Upper lobe of left lung (tissue), 6 donors: Measurements from ENCODE around the gene RNH1. TPM values are rescaled to one million over a fixed set of nuclear protein-coding genes. Genes with fewer than 3 reads are reported as not detected.

ENCODE experiments used
- ATAC-seq, 2 donors: fragments of 200-7000 bp; cut with Tn5 transposase; one replicate each; pipeline ENCODE4 v1.9.1; 2022; ENCODE audit warnings: mild to moderate bottlenecking in 2 of 2, moderate library complexity in 2 of 2; ENCODE audit not compliant: low FRiP score in 2 of 2
- DNase-seq, 2 donors: peaks; one replicate each; pipeline ENCODE4 v3.0.0-alpha.2; 2019 to 2020
- H3K27ac ChIP-seq, 4 donors: fragments of 200-600 bp; sonication (generic); one replicate each; pipeline ENCODE4 v1.5.1; 2016 to 2019
- H3K27me3 ChIP-seq, 4 donors: fragments of 200-600 bp; sonication (generic); one replicate each; pipeline ENCODE4 v1.5.1; 2017 to 2019
- H3K36me3 ChIP-seq, 4 donors: fragments of 200-600 bp; sonication (generic); one replicate each; pipeline ENCODE4 v1.5.1; 2016 to 2019
- H3K4me1 ChIP-seq, 4 donors: fragments of 200-600 bp; sonication (generic); one replicate each; pipeline ENCODE4 v1.5.1; 2018 to 2019
- H3K4me3 ChIP-seq, 4 donors: fragments of 200-600 bp; sonication (generic); one replicate each; pipeline ENCODE4 v1.5.1; 2017 to 2019; ENCODE audit warnings: mild to moderate bottlenecking in 2 of 4, moderate library complexity in 1 of 4
- H3K9me3 ChIP-seq, 4 donors: fragments of 200-600 bp; sonication (generic); one replicate each; pipeline ENCODE4 v1.5.1; 2018 to 2019
- EP300 ChIP-seq, 4 donors: sonication (generic); formaldehyde crosslinking; IDR thresholded peaks; one replicate each; pipeline ENCODE4 v1.5.1; 2017; ENCODE audit warnings: antibody characterized with exemption in 4 of 4, control low read depth in 2 of 4
- POLR2A ChIP-seq, 4 donors: fragments of 450-650 bp; IDR thresholded peaks; one replicate each; pipeline ENCODE4 v1.5.1; 2016 to 2017; ENCODE audit warnings: antibody characterized with exemption in 4 of 4, mild to moderate bottlenecking in 2 of 4
- POLR2AphosphoS5 ChIP-seq, 2 donors: sonication (generic); formaldehyde crosslinking; IDR thresholded peaks; one replicate each; pipeline ENCODE4 v1.5.1; 2017; ENCODE audit warnings: antibody characterized with exemption in 2 of 2
- WGBS, 2 donors: methylation state at CpG; one replicate each; pipeline ENCODE4 v1.1.5; 2017 to 2018; 5-methylcytosine and 5-hydroxymethylcytosine counted together
- total RNA-seq, 6 donors: library from RNA; depleted of rRNA in 4 of 6; stranded (reverse); fragments of >200 nt in 4 of 6; gene quantifications; one replicate each; pipeline versions ENCODE4 v1.1.0 to v1.2.1, GENCODE V29; 2016 to 2021
- TF ChIP-seq, protein P1 (sequence below), 6 experiments: fragments of 450-650 bp in 4 of 6; fragments of 200-600 bp in 2 of 6; sonication (generic) in 2 of 6; IDR thresholded peaks; one replicate each; pipeline ENCODE4 v1.5.1; 2016 to 2019; ENCODE audit warnings: antibody characterized with exemption in 6 of 6
- donor health status: DM: no; HTN: no; CAD: no; lungs with moderate emphysema.
- donor health status: DM: no; HTN: yes; CAD: no; lungs with severe emphysema.

Gene RNH1
- total RNA-seq, 6 donors from 2014 or later, result 236 to 374 (median 339) TPM

DNA sequence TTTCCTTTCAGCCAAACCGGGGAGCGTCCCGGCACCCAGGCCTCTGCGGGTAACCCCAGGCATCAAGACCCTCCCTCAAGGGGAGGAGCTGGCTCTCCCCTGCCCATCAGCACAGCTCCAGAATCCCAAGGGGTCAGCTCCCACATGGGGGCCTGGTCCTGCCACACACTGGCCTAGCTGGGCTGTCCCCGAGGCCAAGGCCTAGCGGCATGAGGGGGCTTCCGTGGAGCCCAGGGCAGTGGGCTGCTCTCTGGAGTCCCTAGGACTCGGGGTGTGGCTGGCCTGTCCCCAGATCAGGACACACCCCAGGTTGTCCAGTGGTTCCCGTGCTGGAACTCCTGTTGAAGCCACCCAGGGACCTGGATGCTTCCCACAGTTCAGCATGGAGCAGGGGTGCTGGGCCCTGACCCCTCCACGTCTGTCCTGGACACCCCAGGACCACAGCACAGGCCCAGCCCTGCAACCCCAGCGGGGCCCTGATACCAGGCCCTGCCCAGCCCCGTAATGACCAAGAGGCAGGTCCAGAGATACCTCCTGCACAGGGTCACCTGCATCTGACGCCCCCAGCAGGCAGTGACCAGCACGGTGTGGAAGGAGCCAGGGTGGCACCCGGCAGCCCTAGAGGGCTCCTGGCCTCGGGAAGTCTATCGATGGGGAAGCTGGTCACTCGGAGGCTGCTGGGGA lies 22.8 kb upstream of the RNH1 start:
- WGBS, 2 donors, result 91 to 92% methylated on average over 8 to 11 of the region's 18 CpGs
- no peaks in the 10 kb centered on the region for H3K9me3 ChIP-seq
- H3K36me3 ChIP-seq, result peaks cover 5 to 30% (median 22%) of the 10 kb centered on the region in 4 donors
- no peak overlapping the region for H3K4me3 ChIP-seq
- ATAC-seq (no peak), DNase-seq (peak in 1 of 2 donors; percentile 75)
- no peaks in the 10 kb centered on the region for H3K27me3 ChIP-seq
- TF ChIP-seq POLR2A (IDR thresholded peaks at IDR 0.05), result no peak
- TF ChIP-seq POLR2AphosphoS5 (IDR thresholded peaks at IDR 0.05), result no peak
- TF ChIP-seq, protein P1, sequence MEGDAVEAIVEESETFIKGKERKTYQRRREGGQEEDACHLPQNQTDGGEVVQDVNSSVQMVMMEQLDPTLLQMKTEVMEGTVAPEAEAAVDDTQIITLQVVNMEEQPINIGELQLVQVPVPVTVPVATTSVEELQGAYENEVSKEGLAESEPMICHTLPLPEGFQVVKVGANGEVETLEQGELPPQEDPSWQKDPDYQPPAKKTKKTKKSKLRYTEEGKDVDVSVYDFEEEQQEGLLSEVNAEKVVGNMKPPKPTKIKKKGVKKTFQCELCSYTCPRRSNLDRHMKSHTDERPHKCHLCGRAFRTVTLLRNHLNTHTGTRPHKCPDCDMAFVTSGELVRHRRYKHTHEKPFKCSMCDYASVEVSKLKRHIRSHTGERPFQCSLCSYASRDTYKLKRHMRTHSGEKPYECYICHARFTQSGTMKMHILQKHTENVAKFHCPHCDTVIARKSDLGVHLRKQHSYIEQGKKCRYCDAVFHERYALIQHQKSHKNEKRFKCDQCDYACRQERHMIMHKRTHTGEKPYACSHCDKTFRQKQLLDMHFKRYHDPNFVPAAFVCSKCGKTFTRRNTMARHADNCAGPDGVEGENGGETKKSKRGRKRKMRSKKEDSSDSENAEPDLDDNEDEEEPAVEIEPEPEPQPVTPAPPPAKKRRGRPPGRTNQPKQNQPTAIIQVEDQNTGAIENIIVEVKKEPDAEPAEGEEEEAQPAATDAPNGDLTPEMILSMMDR (IDR thresholded peaks at IDR 0.05), result no peak
- TF ChIP-seq EP300 (IDR thresholded peaks at IDR 0.05), result no peak
- peaks cover 8 to 25% (median 11%) of the 10 kb centered on the region in 4 donors for H3K4me1 ChIP-seq
- no peak overlapping the region for H3K27ac ChIP-seq

DNA sequence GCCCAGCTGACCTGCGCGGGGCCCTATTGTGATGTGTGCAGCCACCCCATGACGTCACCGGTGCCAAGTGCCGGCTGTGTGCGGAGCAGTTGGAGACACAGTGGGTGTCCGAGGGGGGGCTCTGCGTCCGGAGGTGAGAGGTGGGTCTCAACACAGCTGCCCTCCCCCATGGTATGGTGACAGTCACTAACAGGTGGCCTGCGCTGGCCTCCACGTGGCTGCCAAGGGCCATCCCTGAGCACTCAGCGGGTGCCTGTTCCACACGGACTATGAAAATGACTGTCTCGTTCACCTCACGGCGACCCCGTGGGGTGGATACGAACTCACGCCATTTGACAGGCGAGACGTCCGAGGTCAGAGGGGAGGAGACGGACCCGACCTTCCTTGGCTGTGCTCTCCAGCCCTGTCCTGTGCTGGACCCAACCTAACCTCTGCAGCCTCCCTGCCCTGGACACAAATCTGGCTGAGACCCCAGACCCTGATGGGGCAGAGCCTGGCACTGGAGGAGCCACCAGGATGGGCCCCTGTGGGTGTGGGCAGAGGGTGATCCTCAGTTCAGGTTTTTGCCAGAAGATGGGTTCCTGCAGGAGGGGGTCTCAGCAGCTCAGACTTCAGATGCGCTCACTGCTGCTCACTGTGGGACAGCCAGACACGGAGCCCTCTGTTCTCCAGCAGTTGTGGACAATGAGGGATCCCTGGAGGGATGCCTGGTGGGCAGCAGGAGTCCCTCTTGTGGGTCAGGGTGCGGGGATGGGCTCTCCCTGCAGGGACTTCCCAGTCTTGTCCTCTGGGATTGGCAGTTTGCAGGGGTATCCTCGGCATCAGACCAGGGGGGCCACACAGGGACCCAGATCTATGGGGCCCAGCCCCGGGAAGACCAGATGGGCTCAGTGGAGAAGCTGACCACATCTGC lies 22.0 kb upstream of the RNH1 start:
- Histone ChIP-seq H3K36me3 (peaks cover 5 to 30% (median 22%) of the 10 kb centered on the region in 4 donors), H3K9me3 (no peaks in the 10 kb centered on the region), H3K4me1 (peaks cover 3 to 17% (median 5%) of the 10 kb centered on the region in 4 donors), H3K27me3 (no peaks in the 10 kb centered on the region), H3K27ac (no peak overlapping the region), H3K4me3 (no peak overlapping the region)
- ATAC-seq, result peak in 1 of 2 donors; percentile 1
- no peak for DNase-seq
- TF ChIP-seq POLR2AphosphoS5 (IDR thresholded peaks at IDR 0.05) (no peak), POLR2A (IDR thresholded peaks at IDR 0.05) (no peak), EP300 (IDR thresholded peaks at IDR 0.05) (no peak)
- TF ChIP-seq, protein P1 (IDR thresholded peaks at IDR 0.05), result no peak
- WGBS, 2 donors, result 88 to 89% methylated on average over 10 to 25 of the region's 29 CpGs

- Histone ChIP-seq H3K27ac (no peak overlapping the region), H3K27me3 (no peaks in the 10 kb centered on the region), H3K4me3 (no peak overlapping the region), H3K4me1 (peaks cover 0 to 11% (median 0%) of the 10 kb centered on the region in 4 donors), H3K36me3 (peaks cover 5 to 25% (median 20%) of the 10 kb centered on the region in 4 donors), H3K9me3 (no peaks in the 10 kb centered on the region)
- ATAC-seq (peak; percentile 1 to 16), DNase-seq (peak in 1 of 2 donors; percentile 81)
- 78 to 100% methylated on average over 1 to 30 of the region's 30 CpGs for WGBS, 2 donors
- TF ChIP-seq POLR2A (IDR thresholded peaks at IDR 0.05), result no peak
- TF ChIP-seq, protein P1 (IDR thresholded peaks at IDR 0.05), result no peak
- TF ChIP-seq POLR2AphosphoS5 (IDR thresholded peaks at IDR 0.05), result no peak
- TF ChIP-seq EP300 (IDR thresholded peaks at IDR 0.05), result no peak
Measured at GRCh38 chr11:528166-528814, 21.2 kb upstream of the RNH1 start.

- TF ChIP-seq EP300 (IDR thresholded peaks at IDR 0.05), result no peak
- TF ChIP-seq POLR2A (IDR thresholded peaks at IDR 0.05), result no peak
- no peak for TF ChIP-seq POLR2AphosphoS5 (IDR thresholded peaks at IDR 0.05)
- TF ChIP-seq, protein P1 (IDR thresholded peaks at IDR 0.05), result no peak
- Histone ChIP-seq H3K36me3 (peaks cover 0 to 4% (median 2%) of the 10 kb centered on the region in 4 donors), H3K9me3 (no peaks in the 10 kb centered on the region), H3K4me1 (no peaks in the 10 kb centered on the region), H3K27me3 (no peaks in the 10 kb centered on the region), H3K27ac (no peak overlapping the region), H3K4me3 (no peak overlapping the region)
- 78% methylated on average over 12 to 17 of the region's 17 CpGs for WGBS, 2 donors
- ATAC-seq, result no peak
- no peak for DNase-seq
Measured at GRCh38 chr11:526192-526591, 19.1 kb upstream of the RNH1 start.
